Fibroblast of peridontal ligament (primary cell): ENCODE data around the gene LMLN.
"Not testable (repeated sequence)": the region's sequence is repeated elsewhere in the genome, so short reads cannot be mapped to it uniquely, and the experiment has no call there.

Source experiments
- DNase-seq: peaks from one replicate; pipeline ENCODE4 v3.0.0-alpha.2; 2010; ENCODE audit errors: extremely low read depth

The LMLN gene

GRCh38 chr3:197959891-197960693, at the start of gene LMLN:
TSS of gene LMLN (plus strand) at chr3:197960217. CDS start at chr3:197960246, 29 bp downstream.
- peak; percentile 95 for DNase-seq

- DNase-seq = no peak
Observed at GRCh38 chr3:197912741-197913476, 47.1 kb upstream of the LMLN start.

- no peak for DNase-seq
Observed at GRCh38 chr3:197913641-197914380, 46.2 kb upstream of the LMLN start.

GRCh38 chr3:197921429-197922275, 38.4 kb upstream of the LMLN start:
- DNase-seq = not testable (repeated sequence)

- no peak for DNase-seq
Observed at GRCh38 chr3:197926418-197926817, 33.6 kb upstream of the LMLN start.

GRCh38 chr3:197927578-197927977, 32.4 kb upstream of the LMLN start:
- not testable (repeated sequence) for DNase-seq

- no peak for DNase-seq
Observed at GRCh38 chr3:197936819-197937384, 23.1 kb upstream of the LMLN start.

GRCh38 chr3:197940745-197941384, 19.2 kb upstream of the LMLN start:
- DNase-seq = no peak

GRCh38 chr3:197942956-197943556, 17.0 kb upstream of the LMLN start:
- DNase-seq = peak; percentile 70

- DNase-seq = no peak
Observed at GRCh38 chr3:197949191-197949777, 10.7 kb upstream of the LMLN start.

- DNase-seq = peak; percentile 98
Observed at GRCh38 chr3:197949778-197950676, 10.0 kb upstream of the LMLN start, which contains the start of gene RPL35A. TSS of gene RPL35A (plus strand) at chr3:197950190. CDS start at chr3:197950968, 778 bp downstream.

- DNase-seq = no peak
Observed at GRCh38 chr3:197950677-197951061, 9.3 kb upstream of the LMLN start.

- DNase-seq = no peak
Observed at GRCh38 chr3:197951392-197951990, 8.5 kb upstream of the LMLN start.

- no peak for DNase-seq
Observed at GRCh38 chr3:197952440-197952839, 7.6 kb upstream of the LMLN start.

GRCh38 chr3:197953325-197953724, 6.7 kb upstream of the LMLN start:
- DNase-seq = no peak

GRCh38 chr3:197953881-197954280, 6.1 kb upstream of the LMLN start:
- DNase-seq = peak; percentile 69

- DNase-seq = no peak
Observed at GRCh38 chr3:197955892-197956477, 4.0 kb upstream of the LMLN start.

GRCh38 chr3:197956626-197956988, 3.4 kb upstream of the LMLN start:
- DNase-seq = no peak
